AG09309 (cell line): ENCODE measurements around the gene PHACTR3.

Experiments
- DNase-seq: peaks from one replicate; pipeline ENCODE4 v3.0.0-alpha.2; 2010; ENCODE audit warnings: low read depth
- H3K4me3 ChIP-seq: 2 replicates; pipeline ENCODE4 v1.5.1; 2011; ENCODE audit warnings: mild to moderate bottlenecking, low read depth, low read length, moderate library complexity; ENCODE audit not compliant: control insufficient read depth
- TF ChIP-seq, protein P1 (sequence below): IDR thresholded peaks from 2 replicates; pipeline ENCODE4 v1.5.1; 2011; ENCODE audit warnings: mild to moderate bottlenecking, low read depth, low read length, inconsistent platforms; ENCODE audit not compliant: insufficient read depth, control insufficient read depth; ENCODE audit errors: missing control alignments

The PHACTR3 gene

GRCh38 chr20:59662161-59662560 lies 57.8 kb downstream of the PHACTR3 start:
- TF ChIP-seq, protein P1, sequence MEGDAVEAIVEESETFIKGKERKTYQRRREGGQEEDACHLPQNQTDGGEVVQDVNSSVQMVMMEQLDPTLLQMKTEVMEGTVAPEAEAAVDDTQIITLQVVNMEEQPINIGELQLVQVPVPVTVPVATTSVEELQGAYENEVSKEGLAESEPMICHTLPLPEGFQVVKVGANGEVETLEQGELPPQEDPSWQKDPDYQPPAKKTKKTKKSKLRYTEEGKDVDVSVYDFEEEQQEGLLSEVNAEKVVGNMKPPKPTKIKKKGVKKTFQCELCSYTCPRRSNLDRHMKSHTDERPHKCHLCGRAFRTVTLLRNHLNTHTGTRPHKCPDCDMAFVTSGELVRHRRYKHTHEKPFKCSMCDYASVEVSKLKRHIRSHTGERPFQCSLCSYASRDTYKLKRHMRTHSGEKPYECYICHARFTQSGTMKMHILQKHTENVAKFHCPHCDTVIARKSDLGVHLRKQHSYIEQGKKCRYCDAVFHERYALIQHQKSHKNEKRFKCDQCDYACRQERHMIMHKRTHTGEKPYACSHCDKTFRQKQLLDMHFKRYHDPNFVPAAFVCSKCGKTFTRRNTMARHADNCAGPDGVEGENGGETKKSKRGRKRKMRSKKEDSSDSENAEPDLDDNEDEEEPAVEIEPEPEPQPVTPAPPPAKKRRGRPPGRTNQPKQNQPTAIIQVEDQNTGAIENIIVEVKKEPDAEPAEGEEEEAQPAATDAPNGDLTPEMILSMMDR: no peak
- H3K4me3 ChIP-seq: no peak overlapping the region
- DNase-seq: no peak

DNA sequence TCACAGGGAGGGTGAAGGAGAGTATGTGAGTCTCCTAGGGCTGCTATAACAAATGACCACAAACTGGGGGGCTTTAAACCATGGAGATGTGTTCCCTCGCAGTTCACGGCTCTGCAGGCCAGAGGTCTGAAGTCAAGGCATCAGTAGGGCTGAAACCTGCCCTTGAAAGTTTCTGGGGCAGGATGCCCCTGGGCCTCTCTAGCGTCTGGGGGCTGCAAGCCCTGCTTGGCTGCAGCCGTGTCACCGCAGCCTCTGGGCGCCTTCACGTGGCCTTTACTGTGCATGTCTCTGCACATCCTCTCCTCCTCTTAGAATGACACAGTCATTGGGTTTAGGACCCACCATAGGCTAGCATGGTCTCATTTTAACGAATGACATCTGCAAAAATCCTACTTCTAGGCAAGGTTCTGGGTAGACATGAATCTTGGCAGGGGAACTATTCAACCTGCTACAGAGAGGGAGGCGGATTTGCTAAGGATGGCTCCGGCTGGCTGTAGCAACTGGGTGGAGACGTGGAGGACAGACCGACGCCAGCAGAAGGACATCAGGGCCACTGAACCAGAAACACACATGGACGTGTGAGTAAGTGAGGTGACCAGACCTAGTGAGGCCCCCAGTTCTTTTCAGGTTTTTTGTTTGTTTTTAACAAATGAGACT lies 58.6 kb downstream of the PHACTR3 start:
- H3K4me3 ChIP-seq: no peak overlapping the region
- TF ChIP-seq, protein P1: no peak
- no peak for DNase-seq

DNA sequence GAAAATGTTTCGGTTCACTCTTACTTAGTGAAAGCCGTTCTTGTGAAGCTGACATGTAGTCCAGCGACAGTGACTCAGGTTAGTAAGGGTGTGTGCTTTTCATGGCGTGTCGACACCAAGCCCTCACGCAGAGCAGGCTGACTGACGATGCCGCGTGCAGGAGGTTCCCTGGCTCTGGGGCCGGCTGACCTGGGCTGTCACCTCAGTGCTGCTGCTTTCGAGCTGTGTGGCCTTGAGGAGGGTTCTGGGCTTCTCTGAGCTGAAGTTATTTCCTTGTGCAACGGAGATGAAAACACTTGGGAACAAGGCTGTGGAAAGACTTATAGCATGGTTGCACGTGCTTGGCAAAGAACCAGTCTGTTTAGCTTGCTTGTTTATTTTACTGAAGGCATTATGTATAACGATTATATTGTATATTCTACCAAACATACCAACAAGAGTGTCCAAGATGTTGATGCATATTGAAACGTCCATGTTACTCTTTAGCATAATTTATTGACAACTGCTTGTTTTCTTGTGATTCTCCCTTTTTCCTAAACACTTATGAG lies 59.2 kb downstream of the PHACTR3 start:
- no peak for DNase-seq
- H3K4me3 ChIP-seq: no peak overlapping the region
- TF ChIP-seq, protein P1: no peak

DNA sequence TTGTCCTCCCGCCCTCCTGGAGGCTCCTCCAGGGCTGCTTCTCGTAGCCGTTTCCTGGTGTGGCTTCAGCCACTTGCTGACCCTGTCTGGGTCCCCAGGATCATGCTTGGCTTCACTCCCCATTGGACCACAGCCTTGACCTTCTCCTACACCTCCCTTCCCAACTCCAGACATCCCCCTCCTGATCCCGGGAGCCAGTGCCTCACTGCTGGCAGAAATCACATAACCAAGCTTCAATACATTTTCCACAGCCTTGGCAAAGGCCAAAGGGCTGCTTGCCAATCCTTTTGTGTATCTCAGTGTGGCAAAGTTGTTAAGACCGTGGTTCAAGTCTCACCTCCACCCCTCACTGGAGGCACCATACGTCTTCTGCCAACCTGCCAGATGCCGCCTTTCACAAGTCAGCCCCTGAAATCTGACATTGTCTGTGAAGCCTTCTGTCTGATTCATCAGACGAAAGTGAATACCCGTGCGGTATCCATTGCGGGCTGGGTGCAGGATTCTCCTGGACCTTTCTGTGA lies 60.1 kb downstream of the PHACTR3 start:
- DNase-seq: no peak
- TF ChIP-seq, protein P1: no peak
- no peak overlapping the region for H3K4me3 ChIP-seq

GRCh38 chr20:59665656-59666555 lies 61.6 kb downstream of the PHACTR3 start:
- TF ChIP-seq, protein P1: no peak
- DNase-seq: no peak
- no peak overlapping the region for H3K4me3 ChIP-seq

- no peak for DNase-seq
- TF ChIP-seq, protein P1: no peak
- H3K4me3 ChIP-seq: no peak overlapping the region
Measured at GRCh38 chr20:59666586-59666985, 62.2 kb downstream of the PHACTR3 start.
